Measurements from ENCODE around the gene NDUFB7.
"Not testable (repeated sequence)": the region's sequence is repeated elsewhere in the genome, so short reads cannot be mapped to it uniquely, and the experiment has no call there.

DNA sequence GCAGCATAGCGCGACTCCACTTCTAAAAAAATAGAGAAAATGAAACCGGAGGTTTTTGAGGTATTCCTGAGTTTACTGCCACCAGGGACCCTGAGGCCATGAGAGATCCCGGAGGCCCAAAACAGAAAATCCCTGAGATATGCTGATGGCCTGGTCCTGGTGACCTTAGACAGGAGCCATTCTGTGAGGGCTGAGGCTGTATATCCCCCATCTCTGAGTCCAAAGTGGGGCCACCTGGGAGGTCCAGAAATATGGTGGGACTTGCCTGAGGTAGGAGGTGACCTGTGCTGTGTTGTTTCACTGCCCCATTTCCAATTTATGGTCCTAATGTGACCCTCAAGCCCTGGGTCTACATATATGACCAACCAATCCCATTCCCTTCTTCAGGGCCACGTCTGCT is 12.5 kb upstream of the NDUFB7 start:
- TF ChIP-seq, protein P1, sequence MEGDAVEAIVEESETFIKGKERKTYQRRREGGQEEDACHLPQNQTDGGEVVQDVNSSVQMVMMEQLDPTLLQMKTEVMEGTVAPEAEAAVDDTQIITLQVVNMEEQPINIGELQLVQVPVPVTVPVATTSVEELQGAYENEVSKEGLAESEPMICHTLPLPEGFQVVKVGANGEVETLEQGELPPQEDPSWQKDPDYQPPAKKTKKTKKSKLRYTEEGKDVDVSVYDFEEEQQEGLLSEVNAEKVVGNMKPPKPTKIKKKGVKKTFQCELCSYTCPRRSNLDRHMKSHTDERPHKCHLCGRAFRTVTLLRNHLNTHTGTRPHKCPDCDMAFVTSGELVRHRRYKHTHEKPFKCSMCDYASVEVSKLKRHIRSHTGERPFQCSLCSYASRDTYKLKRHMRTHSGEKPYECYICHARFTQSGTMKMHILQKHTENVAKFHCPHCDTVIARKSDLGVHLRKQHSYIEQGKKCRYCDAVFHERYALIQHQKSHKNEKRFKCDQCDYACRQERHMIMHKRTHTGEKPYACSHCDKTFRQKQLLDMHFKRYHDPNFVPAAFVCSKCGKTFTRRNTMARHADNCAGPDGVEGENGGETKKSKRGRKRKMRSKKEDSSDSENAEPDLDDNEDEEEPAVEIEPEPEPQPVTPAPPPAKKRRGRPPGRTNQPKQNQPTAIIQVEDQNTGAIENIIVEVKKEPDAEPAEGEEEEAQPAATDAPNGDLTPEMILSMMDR (IDR thresholded peaks at IDR 0.05) = not testable (repeated sequence)
- not testable (repeated sequence) for TF ChIP-seq EP300, POLR2A (IDR thresholded peaks at IDR 0.05)
